GM18511 (cell line): ENCODE results near the gene CYP26B1.

Source experiments
- ATAC-seq: cut with Tn5 transposase; IDR thresholded peaks from one replicate; pipeline ENCODE4 v1.9.1; 2021; ENCODE audit warnings: mild to moderate bottlenecking, moderate library complexity; ENCODE audit not compliant: unreplicated experiment

The CYP26B1 gene

DNA sequence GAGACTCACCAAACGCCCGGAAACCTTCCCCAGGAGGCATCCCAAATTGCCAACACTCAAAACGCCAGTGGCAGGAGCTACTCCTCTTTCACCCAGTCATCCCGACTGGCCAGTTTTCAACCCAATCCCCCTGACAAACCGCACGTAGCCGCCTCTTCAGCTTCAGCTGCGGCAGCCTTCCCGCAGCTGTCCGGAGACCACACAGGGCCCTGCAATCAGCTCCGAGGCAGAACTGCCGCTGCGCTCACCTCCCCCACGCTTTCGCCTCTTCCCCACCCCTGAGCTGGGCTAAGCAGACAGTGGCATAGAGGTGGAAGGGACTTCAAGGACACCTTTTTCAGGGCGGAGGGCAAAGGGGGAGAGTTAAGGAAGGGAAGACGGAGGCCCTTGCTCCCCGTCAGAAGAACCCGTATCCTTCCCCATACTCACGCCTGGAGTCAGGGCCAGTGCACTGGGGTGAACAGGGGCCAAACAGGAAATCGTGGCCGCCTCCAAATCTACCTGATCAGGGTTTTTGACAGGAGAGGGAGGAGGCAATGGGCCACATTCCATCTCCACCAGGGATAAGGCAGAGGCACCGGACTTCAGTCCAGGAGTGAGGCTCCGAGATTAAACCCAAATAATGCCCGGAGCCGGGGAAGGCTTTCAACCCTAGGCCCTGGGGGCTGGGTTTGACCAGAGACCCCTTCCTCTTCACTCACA is 16.9 kb downstream of the CYP26B1 start:
- ATAC-seq = no peak

- ATAC-seq = no peak
Measured at GRCh38 chr2:72129681-72130340, 17.9 kb downstream of the CYP26B1 start.

GRCh38 chr2:72128843-72129227 is 18.8 kb downstream of the CYP26B1 start:
- ATAC-seq = no peak

DNA sequence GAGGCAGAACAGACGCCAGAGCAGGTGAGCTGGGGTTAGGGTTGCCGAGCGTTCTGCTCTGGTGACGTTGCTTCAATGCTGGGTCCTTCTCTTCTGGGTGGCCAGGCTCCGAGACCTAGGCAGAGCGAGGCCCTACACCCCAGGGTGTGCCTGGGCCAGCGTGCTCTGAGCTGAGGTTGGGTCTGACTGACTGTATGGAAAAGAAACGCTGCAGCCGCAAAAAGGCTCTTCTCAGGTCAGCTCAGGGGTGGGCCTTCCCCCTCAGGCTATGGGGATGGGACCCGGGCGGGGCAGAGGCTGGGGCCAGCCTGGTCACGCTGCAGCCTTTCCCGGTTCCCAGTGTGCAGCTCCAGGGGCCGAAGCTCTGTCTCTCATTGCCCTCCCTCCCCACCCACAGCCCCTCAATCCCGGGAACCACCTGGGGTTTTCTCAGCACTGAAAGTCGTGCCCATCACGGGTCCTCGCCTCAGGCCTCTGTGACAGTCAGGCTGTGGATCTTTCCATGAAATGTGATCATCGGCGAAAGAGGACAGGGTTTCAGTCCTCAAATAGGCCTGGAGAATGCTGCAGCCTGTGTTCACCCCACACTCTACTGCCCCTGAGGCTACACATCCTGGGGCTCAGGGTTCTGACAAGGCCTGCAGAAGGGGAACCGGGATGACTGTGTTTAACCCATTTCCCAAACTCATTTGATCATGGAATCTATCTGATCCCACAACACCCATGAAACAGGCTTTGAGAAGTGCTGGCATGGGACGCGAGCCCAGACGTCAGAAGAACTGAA is 19.4 kb downstream of the CYP26B1 start:
- ATAC-seq = no peak

DNA sequence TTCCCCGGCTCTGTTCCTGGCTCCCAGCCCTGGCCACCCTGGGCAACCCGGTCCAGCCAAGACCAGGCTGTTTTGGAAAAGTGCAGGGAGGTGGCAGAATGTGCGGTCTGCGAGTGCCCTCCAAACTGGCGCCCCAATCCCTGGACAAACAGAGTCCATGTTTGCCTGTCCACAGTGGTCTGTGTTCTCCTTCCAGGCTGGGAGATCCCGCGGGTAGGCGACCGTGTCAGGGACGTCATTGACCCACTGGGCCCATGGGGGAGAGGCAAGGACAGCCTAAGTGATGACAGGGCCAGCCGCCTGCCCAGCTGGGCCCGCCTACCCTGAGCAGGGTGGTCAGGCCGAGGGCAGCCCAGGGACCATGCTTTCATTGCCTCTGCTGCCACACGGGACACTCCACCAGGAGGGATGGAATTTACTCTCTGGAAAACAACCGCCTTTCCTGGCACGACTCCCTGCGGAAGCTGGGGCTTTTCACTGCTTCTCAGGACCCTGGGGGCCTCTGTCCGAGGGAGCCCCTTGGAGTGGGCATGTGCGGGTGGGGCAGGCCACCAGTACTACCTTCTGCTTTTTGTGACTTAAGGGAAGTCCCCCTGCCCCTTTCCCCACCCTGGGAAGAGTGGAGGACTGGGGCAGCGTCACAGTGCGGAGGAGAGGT is 20.1 kb downstream of the CYP26B1 start:
- no peak for ATAC-seq

- ATAC-seq = no peak
Measured at GRCh38 chr2:72126186-72127100, 21.2 kb downstream of the CYP26B1 start.

- no peak for ATAC-seq
Measured at GRCh38 chr2:72124376-72124775, 23.3 kb downstream of the CYP26B1 start.

- ATAC-seq = no peak
Measured at GRCh38 chr2:72121153-72121552, 26.5 kb downstream of the CYP26B1 start.

DNA sequence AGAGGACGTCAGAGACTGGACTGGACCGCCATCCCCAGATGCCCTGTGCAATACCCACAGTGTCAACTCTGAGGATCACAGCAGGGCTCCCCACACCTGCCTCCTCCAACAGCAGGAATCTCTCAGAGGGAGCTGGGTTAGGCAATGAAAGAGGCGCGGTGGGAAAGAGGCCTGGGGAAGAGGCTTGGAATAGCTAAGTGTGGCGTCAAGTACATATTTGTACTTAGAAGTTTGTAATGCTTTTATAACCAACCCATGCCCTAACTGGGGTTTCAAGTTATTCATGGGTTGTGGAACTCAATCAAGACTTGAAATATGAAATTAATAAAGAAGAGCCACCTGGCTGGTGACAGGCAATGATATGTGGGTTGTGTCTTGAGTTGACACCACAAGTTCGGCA is 28.7 kb downstream of the CYP26B1 start:
- ATAC-seq = no peak

DNA sequence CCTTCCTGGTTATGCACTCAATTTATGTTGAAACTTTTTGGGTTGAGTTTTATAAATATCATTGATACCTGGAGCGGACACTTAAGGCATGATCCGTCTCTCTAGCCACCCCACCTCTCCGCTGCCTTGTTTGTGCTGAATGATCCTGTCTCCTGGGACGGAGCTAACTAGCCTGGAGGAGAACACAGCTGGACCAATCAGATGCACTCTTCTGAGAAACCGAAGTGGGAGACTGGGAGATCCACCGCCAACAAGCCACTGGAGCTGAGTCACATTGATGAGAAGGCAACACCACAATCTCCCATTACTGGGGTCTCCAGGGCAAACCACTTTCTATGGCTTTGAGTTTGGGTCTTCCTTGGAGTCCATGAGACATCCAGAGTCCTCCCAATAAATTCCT is 29.3 kb downstream of the CYP26B1 start:
- ATAC-seq = no peak

GRCh38 chr2:72117718-72118117 is 29.9 kb downstream of the CYP26B1 start:
- ATAC-seq = no peak

DNA sequence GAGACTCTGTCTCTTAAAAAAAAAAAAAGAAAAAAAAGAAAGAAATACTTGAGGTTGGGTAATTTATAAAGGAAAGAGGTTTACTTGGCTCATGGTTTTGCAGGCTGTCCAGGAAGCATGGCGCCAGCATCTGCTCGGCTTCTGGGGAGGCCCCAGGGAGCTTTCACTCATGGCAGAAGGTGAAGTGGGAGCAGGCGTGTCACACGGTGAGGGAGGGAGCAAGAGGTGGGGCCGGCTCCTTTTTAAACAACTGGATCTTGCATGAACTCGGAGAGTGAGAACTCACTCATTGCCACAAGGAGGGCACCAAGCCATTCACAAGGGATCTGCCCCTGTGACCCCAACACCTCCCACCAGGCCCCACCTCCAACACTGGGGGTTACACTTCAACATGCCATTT is 30.6 kb downstream of the CYP26B1 start:
- ATAC-seq = no peak

DNA sequence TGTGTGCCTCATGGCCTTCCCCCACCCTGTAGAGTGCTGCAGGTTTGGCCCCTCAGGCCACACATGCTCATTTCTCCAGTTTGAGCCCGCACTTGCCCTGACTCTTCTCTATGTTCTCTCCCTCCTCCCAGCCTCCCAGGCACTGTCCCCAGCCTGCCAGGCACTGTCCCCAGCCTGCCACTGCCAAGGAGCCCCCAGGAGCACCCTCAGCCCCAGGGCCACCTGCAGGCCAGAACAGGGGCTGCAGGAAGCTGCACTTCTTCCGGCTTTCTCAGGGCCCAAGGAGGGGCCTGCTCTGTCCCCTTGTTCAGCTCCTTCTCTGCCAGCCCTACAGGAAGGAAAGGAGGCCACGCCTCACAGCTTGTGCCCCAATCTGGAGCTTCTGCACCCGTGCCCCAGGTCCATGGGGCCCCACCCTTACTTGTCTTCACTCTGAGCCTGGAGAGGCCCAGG is 31.6 kb downstream of the CYP26B1 start:
- ATAC-seq = no peak

GRCh38 chr2:72115110-72116080 is 32.3 kb downstream of the CYP26B1 start:
- no peak for ATAC-seq

DNA sequence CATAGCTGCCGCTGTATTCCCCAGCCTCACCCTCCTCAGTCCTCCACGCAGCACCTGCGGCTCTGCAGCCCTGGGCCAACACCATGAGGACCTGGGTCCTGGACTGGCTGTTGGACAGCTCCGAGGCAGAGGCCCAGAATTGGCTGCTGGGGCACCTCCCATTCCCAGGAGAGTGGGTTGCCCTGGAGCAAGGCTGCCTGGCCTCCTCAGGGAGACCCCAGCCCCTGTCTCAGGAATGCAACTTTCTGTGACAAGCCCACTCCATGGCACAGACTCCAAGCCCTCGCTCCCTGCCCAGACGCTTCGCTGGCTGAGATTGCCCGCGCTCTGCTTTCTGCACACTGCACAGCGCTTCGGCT is 33.0 kb downstream of the CYP26B1 start:
- no peak for ATAC-seq

GRCh38 chr2:72113847-72114692 is 33.6 kb downstream of the CYP26B1 start:
- ATAC-seq = no peak

DNA sequence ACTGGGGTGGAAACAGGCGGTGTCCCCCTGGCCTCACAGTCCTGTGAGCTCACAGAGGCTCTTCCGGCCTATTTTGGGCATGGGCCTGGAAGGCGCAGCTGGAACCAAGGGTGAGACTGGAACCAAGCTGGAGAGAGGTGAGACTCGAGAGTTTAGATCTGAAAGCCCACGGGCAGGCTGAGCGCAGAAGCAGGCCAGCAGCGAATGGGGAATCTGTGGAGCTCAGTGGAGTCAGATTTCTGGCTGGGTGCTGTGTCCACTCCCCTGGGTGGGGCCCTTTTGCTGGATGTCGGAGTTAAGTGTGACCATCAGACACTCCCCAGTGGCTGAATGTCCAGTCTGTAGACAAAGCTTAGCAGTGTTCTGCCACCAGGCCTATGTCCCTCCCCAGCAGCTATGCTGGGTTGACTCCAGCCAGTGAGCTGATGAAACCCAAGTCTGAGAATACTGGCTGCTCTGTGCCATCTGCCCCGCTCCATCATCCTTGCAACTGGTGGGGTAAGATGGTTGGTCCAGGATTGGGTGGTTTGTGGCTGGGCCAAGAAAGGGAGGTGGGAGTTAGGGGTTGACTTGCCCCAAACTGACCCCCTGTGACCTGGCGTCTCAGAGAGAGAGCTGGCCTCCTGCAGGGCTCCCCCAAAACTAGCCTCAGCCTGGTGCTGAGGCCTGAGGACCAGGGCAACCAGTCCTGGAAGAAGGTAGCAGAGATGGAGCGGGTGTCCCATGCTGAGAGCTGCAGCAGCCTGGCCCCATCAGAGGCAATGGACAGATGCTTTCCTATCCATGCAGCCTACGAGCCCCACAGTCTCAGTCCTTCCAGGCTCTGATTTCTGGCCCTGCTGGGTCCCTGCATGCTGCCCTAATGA is 34.4 kb downstream of the CYP26B1 start:
- ATAC-seq = no peak
